B cell (primary cell): ENCODE measurements around the gene CCNYL1. TPM values are rescaled to one million over a fixed set of nuclear protein-coding genes. Genes with fewer than 3 reads are reported as not detected.
"Not testable (repeated sequence)": the region's sequence is repeated elsewhere in the genome, so short reads cannot be mapped to it uniquely, and the experiment has no call there.

Experiments used
- ATAC-seq: fragments of 200-7000 bp; cut with Tn5 transposase; one replicate; pipeline ENCODE4 v1.10.0; 2021; ENCODE audit warnings: low read depth, mild to moderate bottlenecking, moderate number of reproducible peaks, moderate library complexity
- CTCF ChIA-PET: fragments of 350-600 bp; sonication (Branson Sonifier 250); formaldehyde crosslinking; loops from one replicate; lab custom pipeline; 2021; ENCODE audit warnings: antibody characterized with exemption, inconsistent platforms; lab: Charles Lee
- POLR2A ChIA-PET: fragments of 350-600 bp; sonication (Branson Sonifier 250); formaldehyde crosslinking; loops from one replicate; lab custom pipeline; 2021; ENCODE audit warnings: antibody characterized with exemption; lab: Charles Lee
- DNase-seq: peaks from one replicate; pipeline ENCODE4 v3.0.0; 2013
- H2AFZ ChIP-seq: 2 replicates; pipeline ENCODE4 v1.6.1; 2012; ENCODE audit warnings: mild to moderate bottlenecking, low read depth, low read length; ENCODE audit not compliant: insufficient read depth, poor library complexity, severe bottlenecking
- H3K27ac ChIP-seq, 2 donors: 1 replicate in 1 of 2; 2 replicates in 1 of 2; pipeline ENCODE4 v1.5.1; 2012 to 2013; ENCODE audit warnings: low read length in 2 of 2, mild to moderate bottlenecking in 2 of 2, moderate library complexity in 1 of 2
- H3K27me3 ChIP-seq, 4 experiments: fragments of 200-600 bp in 1 of 4; sonication (generic) in 1 of 4; replicated peaks in 1 of 4; 1 replicate in 2 of 4; 2 replicates in 2 of 4; pipeline versions ENCODE4 v1.6.1 to v1.7.0; 2013 to 2016; ENCODE audit warnings: low read length in 3 of 4, mild to moderate bottlenecking in 2 of 4, mixed read lengths in 1 of 4, moderate library complexity in 1 of 4; ENCODE audit not compliant: insufficient read depth in 4 of 4, control insufficient read depth in 3 of 4; ENCODE audit errors: control extremely low read depth in 1 of 4
- H3K36me3 ChIP-seq, 2 experiments: replicated peaks in 1 of 2; 1 replicate in 1 of 2; 2 replicates in 1 of 2; pipeline versions ENCODE4 v1.6.1 to v1.7.1; 2013; ENCODE audit warnings: low read length in 1 of 2; ENCODE audit not compliant: insufficient read depth in 2 of 2, control insufficient read depth in 1 of 2; ENCODE audit errors: control extremely low read depth in 1 of 2, extremely low read depth in 1 of 2
- H3K4me1 ChIP-seq, 2 donors: fragments of 200-600 bp in 1 of 2; sonication (generic) in 1 of 2; 1 replicate in 1 of 2; 2 replicates in 1 of 2; pipeline versions ENCODE4 v1.5.1 to v1.6.1; 2013 to 2017; ENCODE audit warnings: low read length in 2 of 2; ENCODE audit not compliant: control insufficient read depth in 2 of 2, insufficient read depth in 2 of 2
- H3K4me2 ChIP-seq: replicated peaks from 2 replicates; pipeline ENCODE3; 2012; ENCODE audit warnings: mild to moderate bottlenecking, low read depth, low read length; ENCODE audit not compliant: poor library complexity, severe bottlenecking
- H3K4me3 ChIP-seq, 5 experiments: fragments of 200-600 bp in 1 of 5; sonication (generic) in 1 of 5; 1 replicate in 3 of 5; 2 replicates in 2 of 5; pipeline versions ENCODE4 v1.5.1 to v1.7.0; 2011 to 2016; ENCODE audit warnings: low read length in 4 of 5, mild to moderate bottlenecking in 4 of 5, low read depth in 2 of 5, control low read depth in 1 of 5, moderate library complexity in 1 of 5; ENCODE audit not compliant: insufficient read depth in 1 of 5; ENCODE audit errors: control extremely low read depth in 1 of 5, extremely low read depth in 1 of 5
- H3K79me2 ChIP-seq: fragments of 200-600 bp; sonication (generic); one replicate; pipeline ENCODE4 v1.6.0; 2016; ENCODE audit warnings: low read length; ENCODE audit not compliant: control insufficient read depth, insufficient read depth
- H3K9ac ChIP-seq: fragments of 200-600 bp; sonication (generic); 2 replicates; pipeline ENCODE4 v1.6.1; 2017; ENCODE audit warnings: mild to moderate bottlenecking, low read length, moderate library complexity
- H3K9me3 ChIP-seq, 3 donors: one replicate each; pipeline versions ENCODE4 v1.6.1 to v1.7.1; 2013; ENCODE audit warnings: low read length in 2 of 3; ENCODE audit not compliant: control insufficient read depth in 2 of 3, insufficient read depth in 1 of 3; ENCODE audit errors: control extremely low read depth in 1 of 3
- H4K20me1 ChIP-seq: 2 replicates; pipeline ENCODE4 v1.6.0; 2012; ENCODE audit warnings: mild to moderate bottlenecking, low read length; ENCODE audit not compliant: insufficient read depth, control insufficient read depth, poor library complexity, severe bottlenecking
- H3K27ac Mint-ChIP-seq: one replicate; pipeline ENCODE4 v1.8.0; 2021; ENCODE audit warnings: mixed read lengths
- H3K27me3 Mint-ChIP-seq: one replicate; pipeline ENCODE4 v1.8.0; 2021; ENCODE audit warnings: mixed read lengths
- H3K4me1 Mint-ChIP-seq: one replicate; pipeline ENCODE4 v1.8.0; 2021; ENCODE audit warnings: mixed read lengths
- H3K4me3 Mint-ChIP-seq: one replicate; pipeline ENCODE4 v1.8.0; 2021; ENCODE audit warnings: mixed read lengths
- H3K9me3 Mint-ChIP-seq: one replicate; pipeline ENCODE4 v1.8.0; 2022; ENCODE audit warnings: mixed read lengths; ENCODE audit not compliant: insufficient read depth
- EZH2 ChIP-seq: IDR thresholded peaks from 2 replicates; pipeline ENCODE4 v1.6.1; 2012; ENCODE audit warnings: borderline replicate concordance, low read depth, mild to moderate bottlenecking, moderate library complexity, low read length; ENCODE audit not compliant: insufficient read depth, poor library complexity, severe bottlenecking
- WGBS: methylation state at CpG from one replicate; pipeline ENCODE4 v1.1.5; 2013; ENCODE audit warnings: missing lambda C conversion rate; ENCODE audit not compliant: insufficient coverage; 5-methylcytosine and 5-hydroxymethylcytosine counted together
- intact Hi-C: fragments of 100-400 bp; cut with micrococcal nuclease; formaldehyde crosslinking; loops from one replicate; pipeline ENCODE4 v1.10.0; 2022
- polyA plus RNA-seq: library from polyadenylated mRNA; depleted of rRNA; stranded (reverse); fragments of >200 nt; gene quantifications from 2 replicates; pipeline ENCODE4 v1.2.3, GENCODE V29; 2012
- total RNA-seq, 2 donors: library from RNA; stranded (reverse); fragments of 120-200 nt in 1 of 2; gene quantifications; 1 replicate in 1 of 2; 2 replicates in 1 of 2; pipeline versions ENCODE4 v1.2.3 to v1.2.4, GENCODE V29; 2013 to 2022
- TF ChIP-seq, protein P1 (sequence below): fragments of 200-600 bp; IDR thresholded peaks from one replicate; pipeline ENCODE4 v1.8.0; 2022; ENCODE audit warnings: antibody characterized with exemption, mild to moderate bottlenecking

The CCNYL1 gene
- total and polyA plus RNA-seq, 2 donors (not counting 1 experiment from before 2014, with no cell fraction given): 8.6 to 14.2 TPM

DNA sequence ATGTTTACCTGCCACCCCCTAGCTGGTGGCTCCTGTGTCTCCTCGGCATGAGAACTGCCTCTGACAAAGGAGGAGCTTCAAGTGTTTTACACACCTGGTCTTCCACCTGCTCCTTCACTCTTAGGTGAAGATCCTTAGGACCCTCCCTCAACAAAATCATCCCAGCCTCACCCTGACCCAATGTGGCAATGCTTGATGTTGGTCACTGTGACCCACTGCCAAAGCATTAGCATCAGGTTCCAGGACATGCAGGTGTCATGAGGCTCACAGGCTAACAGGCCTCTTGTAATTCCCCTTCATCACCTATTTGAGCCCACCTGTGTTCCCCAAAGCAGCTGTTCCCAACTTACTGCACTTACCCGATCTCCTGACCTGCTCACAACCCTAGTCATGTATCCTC, 48.5 kb downstream of the CCNYL1 start:
- intact Hi-C loops: no loop called here
- WGBS: 94% methylated on average over 2 of the region's 2 CpGs
- H3K4me1 Mint-ChIP-seq: peaks cover 9% of the 10 kb centered on the region

DNA sequence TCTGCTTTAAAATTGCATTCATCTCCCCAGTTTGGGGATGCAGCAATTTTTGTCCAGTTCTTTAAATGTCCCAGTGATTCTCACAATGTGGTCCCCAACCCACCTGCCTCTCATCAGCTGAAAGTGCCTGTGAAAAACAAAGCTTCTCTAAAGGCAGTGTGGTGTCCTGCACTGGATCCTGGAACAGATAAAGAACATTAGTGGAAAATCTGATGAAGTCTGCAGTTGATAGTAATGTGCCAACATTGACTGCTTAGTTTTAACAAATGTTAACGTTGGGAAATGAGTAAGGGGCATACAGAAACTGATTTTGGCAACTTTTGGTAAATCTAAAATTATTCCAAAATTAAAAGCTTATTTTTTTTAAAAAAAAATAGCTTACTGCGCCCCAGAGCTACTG, 49.0 kb downstream of the CCNYL1 start:
- no peak for TF ChIP-seq EZH2
- TF ChIP-seq, protein P1, sequence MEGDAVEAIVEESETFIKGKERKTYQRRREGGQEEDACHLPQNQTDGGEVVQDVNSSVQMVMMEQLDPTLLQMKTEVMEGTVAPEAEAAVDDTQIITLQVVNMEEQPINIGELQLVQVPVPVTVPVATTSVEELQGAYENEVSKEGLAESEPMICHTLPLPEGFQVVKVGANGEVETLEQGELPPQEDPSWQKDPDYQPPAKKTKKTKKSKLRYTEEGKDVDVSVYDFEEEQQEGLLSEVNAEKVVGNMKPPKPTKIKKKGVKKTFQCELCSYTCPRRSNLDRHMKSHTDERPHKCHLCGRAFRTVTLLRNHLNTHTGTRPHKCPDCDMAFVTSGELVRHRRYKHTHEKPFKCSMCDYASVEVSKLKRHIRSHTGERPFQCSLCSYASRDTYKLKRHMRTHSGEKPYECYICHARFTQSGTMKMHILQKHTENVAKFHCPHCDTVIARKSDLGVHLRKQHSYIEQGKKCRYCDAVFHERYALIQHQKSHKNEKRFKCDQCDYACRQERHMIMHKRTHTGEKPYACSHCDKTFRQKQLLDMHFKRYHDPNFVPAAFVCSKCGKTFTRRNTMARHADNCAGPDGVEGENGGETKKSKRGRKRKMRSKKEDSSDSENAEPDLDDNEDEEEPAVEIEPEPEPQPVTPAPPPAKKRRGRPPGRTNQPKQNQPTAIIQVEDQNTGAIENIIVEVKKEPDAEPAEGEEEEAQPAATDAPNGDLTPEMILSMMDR: no peak
- H4K20me1 ChIP-seq: no peaks in the 10 kb centered on the region
- H3K4me2 ChIP-seq: no peak overlapping the region
- intact Hi-C loops: no loop called here
- no peaks in the 10 kb centered on the region for H3K9me3 Mint-ChIP-seq
- no peak overlapping the region for H3K9ac ChIP-seq
- DNase-seq (no peak), ATAC-seq (no peak)
- H3K4me3 ChIP-seq: no peak overlapping the region
- no peaks in the 10 kb centered on the region for H3K36me3 ChIP-seq
- H3K4me1 Mint-ChIP-seq: peaks cover 9% of the 10 kb centered on the region
- H3K79me2 ChIP-seq: no peaks in the 10 kb centered on the region
- H3K27ac ChIP-seq: no peak overlapping the region
- H3K4me1 ChIP-seq: peaks cover 0 to 4% of the 10 kb centered on the region in 2 donors
- H2AFZ ChIP-seq: no peak overlapping the region
- ChIA-PET POLR2A (no interaction called here), CTCF (interaction anchor here (0.7 kb wide), 1 partner anchor 282 kb away, joined by 5 read pairs; no protein-coding TSS in a partner anchor)
- H3K27me3 ChIP-seq: no peaks in the 10 kb centered on the region
- H3K27ac Mint-ChIP-seq: no peak overlapping the region
- WGBS: no CpG with 5 or more reads among the region's 2 CpGs
- no peaks in the 10 kb centered on the region for H3K27me3 Mint-ChIP-seq
- H3K4me3 Mint-ChIP-seq: no peak overlapping the region
- no peaks in the 10 kb centered on the region for H3K9me3 ChIP-seq

More for the DNA sequence above, 48.5 kb downstream of the CCNYL1 start:
- no peak overlapping the region for H2AFZ ChIP-seq
- no peaks in the 10 kb centered on the region for H3K9me3 ChIP-seq
- H3K27ac Mint-ChIP-seq: no peak overlapping the region
- POLR2A ChIA-PET: no interaction called here
- H3K9me3 Mint-ChIP-seq: no peaks in the 10 kb centered on the region
- no peak overlapping the region for H3K4me2 ChIP-seq
- H3K36me3 ChIP-seq: no peaks in the 10 kb centered on the region
- no peaks in the 10 kb centered on the region for H3K79me2 ChIP-seq
- CTCF ChIA-PET: interaction anchor here (0.7 kb wide), 1 partner anchor 79 kb away, joined by 3 read pairs; no protein-coding TSS in a partner anchor
- H3K27me3 Mint-ChIP-seq: no peaks in the 10 kb centered on the region
- H4K20me1 ChIP-seq: no peaks in the 10 kb centered on the region
- no peak overlapping the region for H3K4me3 Mint-ChIP-seq
- H3K4me3 ChIP-seq: no peak overlapping the region
- no peak for DNase-seq
- H3K27ac ChIP-seq: no peak overlapping the region
- TF ChIP-seq, protein P1: no peak
- TF ChIP-seq EZH2: no peak
- H3K27me3 ChIP-seq: no peaks in the 10 kb centered on the region
- H3K9ac ChIP-seq: no peak overlapping the region
- peaks cover 0 to 4% of the 10 kb centered on the region in 2 donors for H3K4me1 ChIP-seq
- no peak for ATAC-seq

- H3K4me2 ChIP-seq, H3K27me3 Mint-ChIP-seq, H3K27me3 ChIP-seq, intact Hi-C loops, H2AFZ ChIP-seq, H3K4me1 Mint-ChIP-seq, DNase-seq, ATAC-seq, H3K27ac Mint-ChIP-seq, H3K79me2 ChIP-seq, H4K20me1 ChIP-seq, H3K36me3 ChIP-seq, H3K4me1 ChIP-seq, H3K27ac ChIP-seq, H3K4me3 ChIP-seq, POLR2A ChIA-PET, H3K9ac ChIP-seq, H3K9me3 Mint-ChIP-seq, H3K9me3 ChIP-seq, H3K4me3 Mint-ChIP-seq: not testable (repeated sequence)
- CTCF ChIA-PET: interaction anchor here (1.3 kb wide), 1 partner anchor 9 kb away, joined by 3 read pairs; the partner anchor contains the start of gene FZD5
- no CpG with 5 or more reads among the region's 3 CpGs for WGBS
Observed at GRCh38 chr2:207761426-207761825, 50.0 kb downstream of the CCNYL1 start.
